Measurements from ENCODE around the gene NELFCD.
A peak's percentile ranks its signal among the peaks of the same experiment; 100 is the strongest.
"Not testable (repeated sequence)": the region's sequence is repeated elsewhere in the genome, so short reads cannot be mapped to it uniquely, and the experiment has no call there.

Gene NELFCD

DNA sequence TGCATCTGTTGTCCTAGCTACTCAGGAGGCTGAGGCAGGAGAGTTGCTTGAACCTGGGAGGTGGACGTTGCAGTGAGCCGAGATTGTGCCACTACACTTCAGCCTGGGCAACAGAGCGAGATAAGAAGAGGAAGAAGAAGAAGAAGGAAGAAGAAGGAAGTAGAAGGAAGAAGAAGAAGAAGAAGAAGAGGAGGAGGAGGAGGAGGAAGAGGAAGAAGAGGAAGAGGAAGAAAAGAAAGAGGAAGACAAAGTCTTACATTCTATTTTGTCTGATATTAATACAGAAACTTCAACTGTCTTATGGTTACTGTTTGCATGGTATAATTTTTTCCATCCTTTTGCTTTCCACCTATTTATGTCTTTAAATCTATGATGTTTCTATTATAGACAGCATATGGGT, 7.2 kb upstream of the NELFCD start:
- DNase-seq: no peak

DNA sequence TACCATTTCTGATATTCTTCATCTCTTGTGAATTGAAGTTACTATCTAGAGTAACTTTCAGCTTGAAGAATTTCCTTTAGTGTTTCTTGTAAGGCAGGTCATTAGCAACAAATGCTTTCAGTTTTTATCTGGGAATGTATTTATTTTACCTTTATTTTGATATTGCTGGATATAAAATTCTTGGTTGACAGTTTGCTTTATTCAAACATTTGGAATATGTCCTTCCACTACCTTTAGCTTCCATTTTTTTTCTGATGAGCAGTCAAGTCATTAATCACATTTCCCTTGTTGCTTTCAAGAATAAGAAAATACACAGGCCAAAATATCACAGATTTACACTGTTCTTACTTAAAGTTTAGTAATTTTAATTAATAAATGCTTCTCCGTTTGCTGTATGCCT, 5.7 kb upstream of the NELFCD start:
- no peak for DNase-seq

DNA sequence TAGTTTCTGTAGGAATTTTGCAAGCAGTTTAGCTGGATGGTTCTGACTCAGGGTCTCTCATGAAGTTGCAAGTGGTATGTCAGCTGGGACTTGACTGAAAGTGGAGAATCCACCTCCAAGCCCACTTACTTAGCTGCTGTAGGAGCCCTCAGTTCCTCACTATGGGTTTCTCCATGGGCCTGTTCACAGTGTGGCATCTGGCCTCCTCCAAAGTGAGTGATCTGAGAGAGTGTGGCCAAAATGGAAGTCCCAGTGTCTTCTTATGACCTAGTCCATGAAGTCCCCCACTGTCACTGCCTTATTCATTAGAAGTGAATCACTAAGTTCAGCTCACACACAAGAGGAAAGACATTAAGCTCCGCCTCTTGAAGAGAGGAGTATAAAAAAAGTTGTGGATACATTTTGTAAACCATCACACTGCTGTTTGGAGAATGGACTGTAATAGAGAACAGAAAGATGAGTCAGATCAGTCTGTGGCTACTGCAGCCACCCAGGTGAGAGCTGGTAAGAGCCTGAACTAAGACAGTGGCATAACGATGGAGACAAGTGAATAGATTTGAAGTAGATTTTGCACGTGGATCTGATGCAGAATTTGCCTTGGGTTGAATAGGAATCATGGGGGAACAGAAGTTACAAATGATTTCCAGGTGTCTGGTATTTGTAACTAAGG, 4.9 kb upstream of the NELFCD start:
- no peak for DNase-seq

DNA sequence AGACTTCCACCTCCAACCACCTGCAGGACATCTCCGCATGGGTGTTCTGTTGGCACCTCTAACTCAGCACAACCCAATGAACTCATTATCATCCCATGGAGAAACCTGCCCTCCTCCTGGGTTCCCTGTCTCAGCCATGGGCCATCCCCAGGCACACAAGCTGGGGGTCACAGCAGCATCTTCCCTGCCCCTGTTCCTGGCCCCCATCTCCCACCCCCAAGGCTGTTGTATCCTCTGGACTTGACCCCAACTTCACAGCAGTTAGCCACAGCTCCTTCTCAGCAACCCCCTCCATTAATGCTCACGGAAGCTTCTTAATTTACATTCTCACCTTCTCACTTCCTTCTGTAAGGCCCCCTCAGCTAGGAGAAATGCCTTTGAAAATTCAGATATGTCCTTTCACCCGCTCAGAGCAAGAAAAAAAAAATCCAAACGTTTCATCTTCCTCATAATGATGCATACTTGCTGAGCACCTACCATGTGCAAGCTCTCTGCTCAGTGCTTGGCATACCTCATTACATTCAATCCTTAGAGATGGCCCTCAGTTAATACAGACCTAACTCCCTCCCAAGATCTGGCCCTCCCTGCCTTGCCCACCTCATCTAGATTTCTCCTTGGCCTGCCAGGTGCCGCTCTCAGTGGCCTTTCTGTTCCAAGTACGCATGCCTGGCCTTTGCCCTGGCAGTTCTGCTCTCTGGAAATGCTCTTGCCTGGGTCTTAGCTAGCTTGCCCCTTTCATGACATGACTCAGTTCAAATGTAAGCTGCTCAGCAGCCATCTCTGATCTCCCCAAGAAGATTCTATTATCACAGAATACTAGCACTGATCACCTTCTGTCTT, 2.5 kb upstream of the NELFCD start:
- DNase-seq: no peak

DNA sequence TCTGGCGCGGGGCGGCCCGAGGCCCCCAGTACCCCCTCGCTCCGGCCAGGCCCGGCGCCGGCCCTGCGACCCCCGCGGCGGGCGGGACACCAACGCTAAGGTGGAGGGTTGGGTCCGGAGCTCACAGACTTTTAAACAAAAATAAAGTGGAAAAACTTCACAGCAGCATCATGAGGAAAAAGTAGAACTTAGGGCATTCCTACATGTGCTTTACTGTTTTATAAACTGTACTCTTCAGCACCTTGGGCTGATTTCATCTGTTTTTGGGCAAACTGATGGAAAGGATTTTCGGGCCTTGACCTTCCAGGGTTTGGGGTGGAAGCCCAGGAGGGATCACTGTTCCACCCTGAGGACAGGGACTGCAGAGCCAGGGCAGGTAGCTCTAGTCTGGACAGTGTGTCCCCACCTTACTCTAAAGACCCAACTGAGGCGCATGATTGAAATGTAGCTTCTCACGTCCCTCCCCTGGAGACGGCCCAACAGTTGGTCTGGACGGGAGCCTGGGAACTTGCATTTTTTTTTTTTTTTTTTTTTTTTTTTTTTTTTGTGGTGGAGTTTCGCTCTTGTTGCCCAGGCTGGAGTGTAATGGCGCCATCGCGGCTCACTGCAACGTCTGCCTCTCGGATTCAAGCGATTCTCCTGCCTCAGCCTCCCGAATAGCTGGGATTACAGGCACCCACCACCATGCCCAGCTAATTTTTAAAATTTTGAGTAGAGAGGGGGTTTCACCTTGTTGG, 740 bp downstream of the NELFCD start:
- DNase-seq: peak; percentile 11

DNA sequence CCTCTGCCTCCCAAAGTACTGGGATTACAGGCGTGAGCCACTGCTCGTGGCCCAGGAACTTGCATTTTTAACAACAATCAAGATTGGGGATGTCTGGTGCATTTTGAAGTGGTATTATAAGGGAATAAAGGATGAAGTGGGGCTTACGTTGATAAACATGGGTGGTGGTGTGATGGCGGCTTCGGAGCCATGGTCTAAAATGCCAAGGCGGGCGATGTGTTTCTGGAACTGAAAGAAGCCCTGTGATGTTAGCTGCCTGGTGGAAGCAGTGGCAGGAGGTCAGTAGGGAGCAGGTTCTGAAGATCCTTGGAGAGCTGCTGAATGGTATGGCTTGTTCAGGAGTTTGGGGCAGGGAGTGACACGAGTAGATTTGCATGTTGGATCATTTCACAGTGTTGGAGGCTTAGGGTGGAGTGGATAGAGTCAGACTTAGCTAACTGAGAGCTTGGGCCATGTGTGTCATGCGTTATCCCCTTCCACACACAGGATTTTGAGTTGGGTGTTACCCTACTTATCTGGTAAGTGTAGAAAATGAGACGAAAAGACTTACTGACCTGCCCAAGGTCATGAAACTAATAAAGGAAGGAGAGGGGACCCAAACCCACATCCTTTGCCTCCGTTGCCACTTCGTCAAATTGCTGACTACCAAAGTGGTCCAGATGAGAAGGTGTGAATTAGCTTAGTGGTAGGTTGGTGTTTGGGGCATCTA, 1.5 kb downstream of the NELFCD start:
- DNase-seq: no peak

DNA sequence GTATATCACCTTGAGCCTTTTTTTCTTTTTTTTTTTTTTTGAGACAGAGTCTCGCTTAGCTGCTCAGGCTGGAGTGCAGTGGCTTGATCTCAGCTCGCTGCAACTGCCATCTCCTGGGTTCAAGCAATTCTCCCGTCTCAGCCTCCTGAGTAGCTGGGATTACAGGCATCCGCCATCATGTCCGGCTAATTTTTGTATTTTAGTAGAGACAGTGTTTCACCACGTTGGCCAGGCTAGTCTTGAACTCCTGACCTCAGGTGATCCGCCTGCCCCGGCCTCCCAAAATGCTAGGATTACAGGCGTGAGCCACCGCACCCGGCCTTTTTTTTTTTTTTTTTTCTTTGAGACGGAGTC, 2.0 kb downstream of the NELFCD start:
- not testable (repeated sequence) for DNase-seq

DNA sequence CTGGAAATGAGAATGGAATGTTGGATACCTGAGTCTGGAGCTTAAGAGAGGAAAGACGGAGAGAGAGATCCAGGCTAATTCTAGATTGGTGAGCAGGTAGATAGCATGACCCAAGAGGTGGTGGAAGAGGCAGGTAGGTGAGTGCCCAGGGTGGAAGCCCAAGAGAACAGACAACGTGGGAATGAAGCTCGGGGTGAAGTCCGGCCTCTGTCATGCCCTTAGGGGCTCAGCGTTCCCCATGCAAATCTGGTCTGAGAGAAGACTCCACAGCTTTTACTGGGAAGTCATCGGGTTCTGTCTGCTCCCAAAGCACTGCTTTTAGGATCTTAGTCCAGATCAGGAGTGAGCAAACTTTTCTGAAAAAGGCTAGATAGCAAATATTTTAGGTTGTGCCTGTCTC, 3.6 kb downstream of the NELFCD start:
- no peak for DNase-seq

DNA sequence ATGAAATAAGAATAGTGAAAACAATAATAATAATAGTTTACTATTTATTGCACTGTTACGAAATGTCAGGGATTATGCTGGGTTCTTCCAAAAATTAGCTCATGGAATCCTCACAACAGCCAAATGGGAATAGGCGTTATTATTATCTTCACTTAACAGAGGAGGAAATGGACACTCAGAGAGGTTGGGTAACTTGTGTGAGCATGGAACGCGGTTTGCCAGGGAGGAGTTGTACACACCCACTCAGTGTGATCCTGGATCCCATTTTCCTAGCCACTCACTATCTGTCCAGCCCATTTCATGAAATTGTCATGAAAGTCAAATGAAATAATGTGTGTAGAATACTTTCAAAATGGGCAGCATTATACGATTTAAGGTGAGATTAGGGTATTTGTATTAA, 4.6 kb downstream of the NELFCD start:
- DNase-seq: no peak

DNA sequence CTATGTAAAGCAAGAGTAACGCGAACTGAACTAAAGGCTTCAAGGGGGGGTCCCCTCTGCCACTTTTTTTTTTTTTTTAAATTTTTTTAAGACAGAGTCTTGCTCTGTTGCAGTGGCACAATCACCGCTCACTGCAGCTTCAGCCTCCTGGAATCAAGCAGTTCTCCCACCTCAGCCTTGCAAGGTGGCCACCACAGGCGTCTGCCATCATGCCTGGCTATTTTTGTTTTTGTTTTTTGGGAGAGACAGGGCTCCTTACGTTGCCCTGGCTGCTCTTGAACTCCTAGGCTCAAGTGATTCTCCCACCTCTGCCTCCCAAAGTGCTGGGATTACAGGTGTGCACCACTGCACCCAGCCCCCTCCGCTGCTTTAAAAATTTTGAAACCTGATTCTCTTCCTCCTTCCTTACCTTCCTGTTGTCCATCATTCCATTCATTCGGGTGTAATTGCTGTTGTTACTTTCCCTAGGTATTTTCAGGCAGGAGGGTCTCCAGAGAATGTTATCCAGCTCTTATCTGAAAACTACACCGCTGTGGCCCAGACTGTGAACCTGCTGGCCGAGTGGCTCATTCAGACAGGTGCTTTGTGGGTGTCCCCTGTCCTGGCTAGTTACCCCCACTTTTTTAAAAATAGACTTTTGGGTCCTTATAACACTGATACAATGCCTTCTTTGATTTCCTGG, 5.4 kb downstream of the NELFCD start:
- DNase-seq: no peak

DNA sequence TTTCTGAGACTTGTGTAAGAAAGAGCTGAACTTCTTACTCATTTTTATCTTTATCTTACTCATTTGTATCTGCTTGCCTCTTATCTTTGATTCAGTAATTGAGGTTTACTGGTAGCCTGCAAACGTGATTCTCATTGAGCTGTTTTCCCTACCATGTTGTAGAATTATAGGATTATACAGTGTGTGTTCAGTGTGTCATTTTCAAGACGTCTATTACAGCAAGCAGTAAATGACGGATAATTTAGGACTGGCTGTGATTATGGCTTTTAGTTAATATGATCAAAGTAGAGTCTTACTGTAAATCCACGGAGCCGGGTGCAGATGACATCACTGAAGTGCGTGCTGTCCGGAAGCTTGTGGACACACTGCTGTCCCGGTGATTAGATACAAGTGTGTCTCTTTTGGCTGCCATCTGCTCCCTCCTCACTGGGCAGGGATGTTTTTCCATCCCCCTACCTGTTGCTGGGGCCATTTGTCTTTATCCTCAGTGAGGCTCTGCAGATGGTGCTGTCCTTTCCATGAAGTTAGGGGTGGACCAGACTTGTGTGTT, 6.0 kb downstream of the NELFCD start:
- DNase-seq: no peak

DNA sequence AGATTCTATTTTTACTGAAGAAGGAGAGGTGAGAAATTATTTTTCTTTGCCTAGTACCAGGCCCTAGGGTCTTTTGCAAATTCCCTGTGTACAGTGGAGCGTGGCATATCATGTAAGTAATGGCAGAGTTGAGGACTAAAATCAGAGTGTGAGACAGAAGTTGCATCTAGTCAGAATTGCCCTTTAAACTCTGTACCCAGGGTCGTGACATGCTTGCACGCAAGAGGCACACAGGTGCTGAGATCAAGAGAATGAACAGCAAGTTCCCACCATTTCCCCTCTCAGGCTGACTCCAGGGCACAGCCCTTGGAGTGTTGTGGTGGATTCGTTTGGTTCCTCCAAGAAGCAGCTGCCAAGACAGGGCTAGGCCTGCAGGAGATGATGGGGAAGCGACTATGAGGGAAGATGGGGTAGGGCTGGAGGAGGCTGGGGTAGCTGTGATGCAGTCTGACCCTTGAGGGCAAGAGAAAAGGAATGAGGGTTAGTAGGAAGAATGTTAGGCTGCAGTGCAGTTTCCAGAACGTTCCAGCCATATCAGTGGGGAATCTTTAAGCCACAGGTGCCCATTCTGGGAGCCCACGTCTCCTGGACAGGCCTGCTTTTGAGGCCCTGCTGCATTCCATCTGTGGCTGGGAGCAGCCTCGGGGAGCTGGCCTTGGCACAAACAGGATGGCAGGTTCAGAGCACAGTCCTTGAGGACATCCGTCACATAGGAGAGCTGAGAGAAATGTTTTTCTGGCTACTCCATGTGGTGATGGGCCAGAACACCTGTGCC, 6.9 kb downstream of the NELFCD start:
- no peak for DNase-seq

DNA sequence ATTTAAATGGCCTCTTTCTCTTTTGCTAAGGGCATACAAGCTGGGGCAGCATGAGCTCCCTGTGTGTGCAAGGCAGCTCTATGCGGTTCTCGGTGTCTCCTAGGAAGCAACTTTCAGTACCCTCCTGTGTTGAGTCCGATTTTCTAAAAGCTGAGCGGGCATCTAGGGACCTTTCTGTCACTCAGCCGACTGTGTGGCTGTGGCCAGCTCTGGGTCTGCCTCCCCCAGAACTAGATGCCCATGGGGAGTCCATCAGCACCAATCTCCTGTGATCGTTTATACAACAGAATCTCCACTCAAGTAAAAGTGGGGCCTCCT, 7.5 kb downstream of the NELFCD start:
- no peak for DNase-seq

DNA sequence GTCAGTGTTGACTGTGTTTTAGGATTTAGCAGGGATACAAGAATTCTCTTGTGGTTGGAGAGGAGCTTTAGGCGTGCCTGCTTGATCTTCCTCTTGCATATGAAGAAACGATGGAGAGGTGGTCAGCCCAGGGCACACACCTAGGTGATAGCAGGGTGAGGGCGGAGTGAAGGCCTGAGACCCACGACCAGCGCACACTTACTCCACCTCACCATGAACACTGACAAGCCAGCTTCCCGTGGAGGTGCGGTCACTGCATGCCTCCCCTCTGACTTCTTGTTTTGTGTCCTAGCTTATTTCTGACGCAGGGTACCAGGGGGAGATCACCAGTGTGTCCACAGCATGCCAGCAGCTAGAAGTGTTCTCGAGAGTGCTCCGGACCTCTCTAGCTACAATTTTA, 8.1 kb downstream of the NELFCD start:
- DNase-seq: no peak

DNA sequence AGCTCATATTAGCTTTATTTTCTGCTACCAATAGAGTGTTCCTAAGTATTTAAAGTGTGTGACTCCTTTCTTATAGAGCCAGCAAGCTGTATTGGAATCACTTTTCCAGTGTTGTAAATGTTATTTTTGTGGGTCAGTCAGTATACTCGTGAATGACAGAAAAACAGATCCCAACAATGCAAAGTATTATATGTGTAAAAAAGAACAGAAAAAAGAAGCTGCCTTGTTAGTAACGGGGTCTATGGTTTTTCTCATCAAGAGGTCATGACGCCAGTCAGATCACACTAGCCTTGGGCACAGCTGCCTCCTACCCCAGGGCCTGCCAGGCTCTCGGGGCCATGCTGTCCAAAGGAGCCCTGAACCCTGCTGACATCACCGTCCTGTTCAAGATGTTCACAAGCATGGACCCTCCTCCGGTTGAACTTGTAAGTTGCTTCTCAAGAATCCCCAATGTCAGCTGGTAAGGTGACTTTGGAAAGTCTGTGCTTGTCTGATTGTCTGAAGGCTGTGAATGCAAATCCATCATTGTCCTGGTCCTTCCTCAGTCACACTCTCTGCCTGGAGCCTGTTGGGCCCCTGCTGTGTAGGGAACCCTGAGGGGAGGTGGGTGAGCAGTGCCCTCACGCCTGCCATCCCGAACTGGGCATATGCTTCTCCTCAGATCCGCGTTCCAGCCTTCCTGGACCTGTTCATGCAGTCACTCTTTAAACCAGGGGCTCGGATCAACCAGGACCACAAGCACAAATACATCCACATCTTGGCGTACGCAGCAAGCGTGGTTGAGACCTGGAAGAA, 9.8 kb downstream of the NELFCD start:
- no peak for DNase-seq

DNA sequence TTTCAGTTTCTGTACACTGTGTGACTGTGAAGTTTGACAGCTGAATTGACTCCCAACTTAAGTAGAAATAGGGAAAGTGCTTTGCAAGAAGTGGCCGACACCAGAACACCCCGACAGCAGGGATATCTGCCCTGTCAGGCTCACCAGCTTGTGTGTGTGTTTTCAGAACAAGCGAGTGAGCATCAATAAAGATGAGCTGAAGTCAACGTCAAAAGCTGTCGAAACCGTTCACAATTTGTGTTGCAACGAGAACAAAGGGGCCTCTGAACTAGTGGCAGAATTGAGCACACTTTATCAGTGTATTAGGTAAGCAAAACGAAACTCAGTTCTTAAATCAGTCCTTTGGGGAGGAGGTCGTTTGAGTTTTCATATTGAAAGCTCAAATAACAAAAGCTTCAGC, 10.7 kb downstream of the NELFCD start:
- no peak for DNase-seq

DNA sequence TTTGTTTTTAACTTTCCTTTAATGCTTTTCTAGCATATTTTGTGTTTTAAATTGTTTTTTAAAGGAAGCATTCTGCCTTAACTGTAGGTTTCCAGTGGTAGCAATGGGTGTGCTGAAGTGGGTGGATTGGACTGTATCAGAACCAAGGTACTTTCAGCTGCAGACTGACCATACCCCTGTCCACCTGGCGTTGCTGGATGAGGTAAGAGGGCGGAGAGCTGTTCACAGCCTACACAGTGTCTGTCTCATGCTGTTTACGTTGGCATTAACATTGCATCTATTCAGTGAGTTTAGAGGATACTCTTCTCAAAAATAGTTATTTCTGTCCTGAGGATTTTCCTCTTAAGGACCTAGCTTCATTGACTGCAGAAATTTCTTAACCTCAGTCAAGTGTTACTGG, 11.9 kb downstream of the NELFCD start:
- no peak for DNase-seq

DNA sequence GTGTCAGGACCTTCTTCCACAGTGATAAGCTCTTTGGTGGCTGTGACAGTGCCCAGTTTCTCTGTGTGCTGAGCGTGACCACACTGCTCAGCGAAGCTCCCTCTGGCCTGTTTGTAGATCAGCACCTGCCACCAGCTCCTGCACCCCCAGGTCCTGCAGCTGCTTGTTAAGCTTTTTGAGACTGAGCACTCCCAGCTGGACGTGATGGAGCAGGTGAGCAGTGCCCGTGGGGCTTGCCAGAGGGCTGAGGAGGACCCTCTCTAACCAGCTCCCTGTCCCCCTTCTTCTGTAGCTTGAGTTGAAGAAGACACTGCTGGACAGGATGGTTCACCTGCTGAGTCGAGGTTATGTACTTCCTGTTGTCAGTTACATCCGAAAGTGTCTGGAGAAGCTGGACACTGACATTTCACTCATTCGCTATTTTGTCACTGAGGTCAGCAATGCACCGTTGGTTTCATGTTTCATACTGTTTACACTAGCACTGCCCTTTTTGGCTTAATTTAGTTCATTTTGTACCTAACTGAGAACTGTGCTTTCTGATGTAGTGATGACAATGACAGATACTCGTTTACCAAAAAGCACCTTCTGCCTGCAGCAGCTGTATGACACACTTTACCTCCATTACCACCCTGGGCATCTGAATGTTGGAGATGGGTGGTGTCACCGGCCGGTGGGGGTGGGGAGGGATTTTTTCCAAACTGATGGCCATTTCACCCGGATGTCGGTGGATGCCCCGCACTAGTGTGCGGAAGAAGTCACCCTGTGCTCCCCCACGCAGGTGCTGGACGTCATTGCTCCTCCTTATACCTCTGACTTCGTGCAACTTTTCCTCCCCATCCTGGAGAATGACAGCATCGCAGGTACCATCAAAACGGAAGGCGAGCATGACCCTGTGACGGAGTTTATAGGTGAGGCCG, 12.5 kb downstream of the NELFCD start:
- DNase-seq: no peak

DNA sequence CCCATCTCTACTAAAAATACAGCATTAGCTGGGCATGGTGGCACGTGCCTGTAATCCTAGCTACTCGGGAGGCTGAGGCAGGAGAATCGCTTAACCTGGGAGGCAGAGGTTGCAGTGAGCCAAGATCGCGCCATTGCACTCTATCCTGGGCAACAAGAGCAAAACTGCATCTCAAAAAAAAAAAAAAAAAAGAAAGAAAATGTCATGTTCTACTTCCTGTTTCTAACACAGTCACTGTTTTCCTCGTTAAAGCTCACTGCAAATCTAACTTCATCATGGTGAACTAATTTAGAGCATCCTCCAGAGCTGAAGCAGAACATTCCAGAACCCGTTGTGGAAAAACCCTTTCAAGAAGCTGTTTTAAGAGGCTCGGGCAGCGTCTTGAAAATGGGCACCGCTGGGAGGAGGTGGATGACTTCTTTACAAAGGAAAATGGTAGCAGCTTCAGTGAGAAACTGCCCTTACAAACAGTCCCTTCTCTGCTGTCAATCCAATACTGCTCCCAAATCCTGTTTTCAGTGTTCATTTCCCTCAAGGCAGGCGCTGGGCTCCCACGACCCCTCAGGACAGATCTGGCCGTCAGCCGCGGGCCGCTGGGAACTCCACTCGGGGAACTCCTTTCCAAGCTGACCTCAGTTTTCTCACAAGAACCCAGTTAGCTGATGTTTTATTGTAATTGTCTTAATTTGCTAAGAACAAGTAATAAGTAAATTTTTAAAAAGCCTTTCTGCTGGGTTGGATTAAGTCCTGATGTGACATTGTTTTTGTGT, 13.5 kb downstream of the NELFCD start:
- no peak for DNase-seq

Measured in KG1 (cell line).